HG03175 (cell line): Measurements from ENCODE around the gene ANKFY1.

ENCODE experiments used
- ATAC-seq: cut with Tn5 transposase; IDR thresholded peaks from one replicate; pipeline ENCODE4 v1.9.1; 2021; ENCODE audit warnings: mild to moderate bottlenecking, moderate library complexity; ENCODE audit not compliant: unreplicated experiment

ANKFY1 gene

DNA sequence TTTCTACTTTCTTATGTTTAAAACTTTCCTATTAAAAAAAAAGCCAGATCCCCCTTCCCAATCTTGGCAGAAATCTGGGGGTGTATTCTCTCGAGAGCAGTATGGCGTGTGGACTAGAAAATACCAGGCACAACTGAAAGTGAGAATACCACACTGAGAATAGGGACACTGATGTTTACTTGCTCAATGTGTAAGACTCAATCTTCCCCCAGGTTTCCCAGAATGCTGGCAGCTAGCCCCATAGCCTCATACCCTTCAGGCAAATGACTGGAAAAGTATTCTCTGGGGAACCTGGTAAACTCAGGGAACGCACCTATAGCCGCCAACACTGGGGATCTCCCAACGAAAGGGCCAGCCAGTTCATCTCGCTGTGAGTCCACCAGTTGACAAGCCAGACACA lies 136.2 kb downstream of the ANKFY1 start:
- no peak for ATAC-seq

- ATAC-seq = no peak
These were observed 138.2 kb downstream of the ANKFY1 start for GRCh38 chr17:4125552-4125951.

- ATAC-seq = no peak
These were observed 138.8 kb downstream of the ANKFY1 start for GRCh38 chr17:4124999-4125398.

DNA sequence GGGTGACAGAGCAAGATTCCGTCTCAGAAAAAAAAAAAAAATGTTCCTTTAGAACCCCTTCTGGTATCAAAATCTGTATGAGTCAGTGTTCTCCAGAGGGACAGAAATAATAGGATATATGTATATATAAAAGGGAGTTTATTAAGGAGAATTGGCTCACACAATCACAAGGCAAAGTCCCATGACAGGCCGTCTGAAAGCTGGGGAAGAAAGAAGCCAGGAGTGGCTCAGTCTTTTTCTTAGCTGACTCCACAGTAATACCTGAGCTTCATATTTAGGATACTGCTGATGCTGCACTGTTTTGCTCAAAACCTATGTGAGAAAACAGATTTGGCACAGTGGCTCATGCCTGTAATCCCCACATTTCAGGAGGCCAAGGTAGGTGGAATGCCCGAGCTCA lies 143.4 kb downstream of the ANKFY1 start:
- ATAC-seq = no peak

- ATAC-seq = no peak
These were observed 144.5 kb downstream of the ANKFY1 start for GRCh38 chr17:4119299-4119698.

GRCh38 chr17:4118015-4118743 lies 145.6 kb downstream of the ANKFY1 start:
- ATAC-seq = no peak

DNA sequence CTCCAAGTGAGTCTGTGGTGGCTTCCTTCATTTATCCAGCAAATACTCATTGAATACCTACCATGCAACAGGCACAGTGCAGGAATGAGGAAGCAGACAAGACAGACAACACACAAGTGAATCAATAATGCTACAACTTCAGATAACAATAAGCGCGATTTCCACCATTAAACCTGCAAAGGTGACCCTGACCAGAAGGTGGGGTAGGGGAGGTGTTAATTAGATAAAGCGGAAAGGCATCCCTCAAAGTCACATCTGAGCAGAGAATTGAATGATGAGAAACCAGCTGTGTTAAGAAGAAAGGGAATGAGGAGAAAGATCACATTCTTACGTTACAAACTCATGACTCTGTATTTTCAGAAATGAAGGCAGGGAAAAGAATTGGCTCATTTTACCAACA lies 147.3 kb downstream of the ANKFY1 start:
- ATAC-seq = no peak
